ENCODE data around the gene HES7. TPM values are rescaled to one million over a fixed set of nuclear protein-coding genes. Genes with fewer than 3 reads are reported as not detected.

The HES7 gene
- total RNA-seq, 1 donor: not detected

DNA sequence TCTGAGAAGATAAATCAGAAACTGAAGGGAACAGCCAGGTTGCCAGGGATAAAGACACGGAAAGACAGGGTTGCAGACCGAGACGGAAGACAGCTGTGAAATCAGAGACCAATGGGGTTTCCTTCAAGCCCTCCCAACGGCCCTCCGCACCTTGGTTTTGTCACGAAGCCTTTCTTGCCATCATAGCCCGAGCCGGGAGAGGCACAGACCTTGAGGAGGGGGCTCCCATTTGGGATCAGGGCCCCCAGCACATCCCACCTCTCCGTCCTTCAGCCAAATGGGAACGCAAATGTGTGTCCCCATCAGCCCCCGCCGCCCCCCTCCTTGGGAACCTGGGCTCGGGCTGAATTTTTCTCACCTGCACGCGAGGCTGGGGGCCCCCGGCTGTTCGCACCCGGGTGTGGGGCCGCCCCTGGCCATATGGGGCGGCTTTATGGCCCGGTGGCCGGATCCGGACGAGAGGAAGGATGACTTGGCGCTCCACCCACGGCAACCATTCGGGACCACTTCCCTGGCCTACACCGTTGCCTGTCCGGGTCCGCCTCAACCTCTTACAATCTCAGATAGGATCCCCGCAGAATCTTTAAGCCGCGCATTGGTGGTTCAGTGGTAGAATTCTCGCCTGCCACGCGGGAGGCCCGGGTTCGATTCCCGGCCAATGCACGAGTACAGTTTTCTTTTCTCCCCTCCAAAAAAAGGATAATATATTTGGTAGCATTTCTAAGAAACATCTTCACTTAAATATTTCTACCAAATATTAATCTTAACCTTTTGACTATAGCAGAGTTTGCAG, 1.4 kb upstream of the HES7 start:
- TF ChIP-seq, protein P1, sequence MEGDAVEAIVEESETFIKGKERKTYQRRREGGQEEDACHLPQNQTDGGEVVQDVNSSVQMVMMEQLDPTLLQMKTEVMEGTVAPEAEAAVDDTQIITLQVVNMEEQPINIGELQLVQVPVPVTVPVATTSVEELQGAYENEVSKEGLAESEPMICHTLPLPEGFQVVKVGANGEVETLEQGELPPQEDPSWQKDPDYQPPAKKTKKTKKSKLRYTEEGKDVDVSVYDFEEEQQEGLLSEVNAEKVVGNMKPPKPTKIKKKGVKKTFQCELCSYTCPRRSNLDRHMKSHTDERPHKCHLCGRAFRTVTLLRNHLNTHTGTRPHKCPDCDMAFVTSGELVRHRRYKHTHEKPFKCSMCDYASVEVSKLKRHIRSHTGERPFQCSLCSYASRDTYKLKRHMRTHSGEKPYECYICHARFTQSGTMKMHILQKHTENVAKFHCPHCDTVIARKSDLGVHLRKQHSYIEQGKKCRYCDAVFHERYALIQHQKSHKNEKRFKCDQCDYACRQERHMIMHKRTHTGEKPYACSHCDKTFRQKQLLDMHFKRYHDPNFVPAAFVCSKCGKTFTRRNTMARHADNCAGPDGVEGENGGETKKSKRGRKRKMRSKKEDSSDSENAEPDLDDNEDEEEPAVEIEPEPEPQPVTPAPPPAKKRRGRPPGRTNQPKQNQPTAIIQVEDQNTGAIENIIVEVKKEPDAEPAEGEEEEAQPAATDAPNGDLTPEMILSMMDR (IDR thresholded peaks at IDR 0.05; ENCODE audit: extremely low read depth, low read depth, low read length): no peak
- Histone ChIP-seq H3K27ac (ENCODE audit: low read depth, low read length) (no peak overlapping the region), H2AFZ (ENCODE audit: low read length) (no peak overlapping the region), H3K4me2 (ENCODE audit: insufficient read depth, low read length) (peak overlapping the region; percentile 96), H3K79me2 (ENCODE audit: insufficient read depth, low read length) (no peaks in the 10 kb centered on the region), H3K36me3 (ENCODE audit: insufficient read depth, low read length) (no peaks in the 10 kb centered on the region), H3K27me3 (ENCODE audit: insufficient read depth, low read length) (peaks cover 17% of the 10 kb centered on the region), H3K4me1 (ENCODE audit: insufficient read depth, low read length) (peaks cover 41% of the 10 kb centered on the region), H3K9me3 (ENCODE audit: low read depth, low read length) (no peaks in the 10 kb centered on the region), H3K4me3 (ENCODE audit: insufficient read depth, low read length) (peak overlapping the region; percentile 72), H4K20me1 (ENCODE audit: insufficient read depth, low read length) (peaks cover 4% of the 10 kb centered on the region)
- DNase-seq (ENCODE audit: insufficient read length, low spot score, missing footprints): peak; percentile 96

DNA sequence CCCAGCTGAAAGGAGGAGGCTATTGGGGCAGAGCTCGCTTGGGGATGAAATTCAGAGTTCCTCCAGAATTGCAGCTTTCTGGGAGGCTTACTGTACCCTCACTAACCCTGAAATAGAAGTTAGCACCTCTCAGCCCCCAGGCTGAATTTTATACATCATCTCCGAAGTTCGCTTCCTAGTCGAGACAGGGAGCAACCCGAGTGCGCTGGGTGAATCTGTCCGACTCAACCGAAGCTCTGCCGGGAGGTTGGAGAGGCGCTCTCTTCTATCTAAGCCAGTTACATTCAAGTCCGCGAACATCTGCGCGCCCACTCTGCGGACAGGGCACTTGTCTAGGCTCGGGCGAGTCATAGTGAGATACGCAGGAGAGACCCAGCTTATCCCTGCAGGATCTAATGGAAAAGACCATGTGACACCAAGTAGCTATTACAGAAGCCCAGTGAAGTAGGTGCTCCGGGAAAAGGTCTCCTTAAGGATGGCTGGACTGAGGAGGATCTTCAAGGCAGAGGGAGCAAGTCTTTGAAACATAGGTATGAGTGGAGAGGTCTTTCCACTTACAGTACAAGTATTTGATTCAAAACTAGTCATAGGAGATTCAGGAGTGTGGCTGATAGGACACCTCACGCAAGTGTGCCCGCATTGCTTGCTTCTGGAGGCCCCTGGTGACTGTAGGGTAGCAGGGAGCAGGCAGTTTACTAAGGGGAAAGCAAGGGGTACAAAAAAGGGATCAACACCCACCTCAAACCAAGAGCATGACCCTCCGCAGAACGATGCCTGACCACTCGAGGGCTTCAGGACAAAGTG, 646 bp upstream of the HES7 start:
- peaks cover 41% of the 10 kb centered on the region for H3K4me1 ChIP-seq (ENCODE audit: insufficient read depth, low read length)
- peaks cover 7% of the 10 kb centered on the region for H4K20me1 ChIP-seq (ENCODE audit: insufficient read depth, low read length)
- H3K27ac ChIP-seq (ENCODE audit: low read depth, low read length): no peak overlapping the region
- H3K4me2 ChIP-seq (ENCODE audit: insufficient read depth, low read length): peak overlapping the region; percentile 96
- DNase-seq (ENCODE audit: insufficient read length, low spot score, missing footprints): peak; percentile 65
- peaks cover 17% of the 10 kb centered on the region for H3K27me3 ChIP-seq (ENCODE audit: insufficient read depth, low read length)
- TF ChIP-seq, protein P1 (IDR thresholded peaks at IDR 0.05; ENCODE audit: extremely low read depth, low read depth, low read length): no peak
- no peaks in the 10 kb centered on the region for H3K79me2 ChIP-seq (ENCODE audit: insufficient read depth, low read length)
- no peaks in the 10 kb centered on the region for H3K36me3 ChIP-seq (ENCODE audit: insufficient read depth, low read length)
- H3K4me3 ChIP-seq (ENCODE audit: insufficient read depth, low read length): peak overlapping the region; percentile 72
- peak overlapping the region; percentile 84 for H2AFZ ChIP-seq (ENCODE audit: low read length)
- H3K9me3 ChIP-seq (ENCODE audit: low read depth, low read length): no peaks in the 10 kb centered on the region

DNA sequence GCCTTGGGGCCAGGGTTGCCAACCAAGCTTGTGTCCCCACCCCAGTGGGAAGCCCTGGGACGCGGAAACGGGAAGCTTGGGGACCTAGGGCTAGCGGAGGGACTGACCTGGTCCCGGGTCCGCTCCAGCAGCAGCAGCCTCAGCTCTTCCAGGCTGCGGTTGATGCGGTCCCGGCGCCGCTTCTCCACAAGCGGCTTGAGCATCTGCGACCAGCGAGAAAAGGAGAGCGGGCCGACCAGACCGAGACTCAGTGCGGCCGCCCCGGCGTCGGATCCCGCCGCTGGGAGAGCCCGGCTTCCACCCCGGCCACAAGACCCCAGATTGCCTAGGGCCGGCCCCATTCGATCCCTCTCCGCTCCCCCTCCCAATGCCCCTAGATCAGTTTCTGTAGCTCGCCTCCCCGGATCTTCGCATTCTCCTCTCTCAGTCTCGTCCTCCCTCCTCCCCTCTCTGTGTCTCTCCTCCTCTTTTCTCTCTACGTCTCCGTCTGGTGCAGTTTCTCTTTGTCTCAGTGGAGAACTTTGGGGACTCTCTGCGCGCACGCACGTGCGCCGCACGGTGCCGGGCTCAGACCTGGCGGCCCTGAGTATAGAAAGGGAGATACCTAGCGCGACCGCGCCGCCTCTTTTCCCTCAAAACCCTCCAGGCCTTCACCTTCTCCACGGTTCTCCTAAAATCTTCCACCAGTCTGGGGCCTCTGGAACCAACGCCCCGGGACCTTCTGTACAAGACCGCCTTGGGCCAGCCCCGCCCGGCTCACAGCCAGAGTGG, 797 bp downstream of the HES7 start:
- Histone ChIP-seq H3K79me2 (ENCODE audit: insufficient read depth, low read length) (no peaks in the 10 kb centered on the region), H3K9me3 (ENCODE audit: low read depth, low read length) (no peaks in the 10 kb centered on the region), H3K4me3 (ENCODE audit: insufficient read depth, low read length) (peak overlapping the region; percentile 72), H3K4me2 (ENCODE audit: insufficient read depth, low read length) (peak overlapping the region; percentile 96), H3K36me3 (ENCODE audit: insufficient read depth, low read length) (no peaks in the 10 kb centered on the region), H3K27me3 (ENCODE audit: insufficient read depth, low read length) (peaks cover 17% of the 10 kb centered on the region), H4K20me1 (ENCODE audit: insufficient read depth, low read length) (peaks cover 7% of the 10 kb centered on the region), H2AFZ (ENCODE audit: low read length) (peak overlapping the region; percentile 84), H3K4me1 (ENCODE audit: insufficient read depth, low read length) (peaks cover 46% of the 10 kb centered on the region), H3K27ac (ENCODE audit: low read depth, low read length) (no peak overlapping the region)
- TF ChIP-seq, protein P1 (IDR thresholded peaks at IDR 0.05; ENCODE audit: extremely low read depth, low read depth, low read length): no peak
- peak; percentile 87 for DNase-seq (ENCODE audit: insufficient read length, low spot score, missing footprints)
